Osteoblast (primary cell): ENCODE results near the gene WSB1. TPM values are rescaled to one million over a fixed set of nuclear protein-coding genes. Genes with fewer than 3 reads are reported as not detected.

ENCODE experiments used
- DNase-seq: peaks from one replicate; pipeline ENCODE4 v3.0.0; 2011; ENCODE audit warnings: low spot score, mixed read lengths; ENCODE audit not compliant: insufficient read length; ENCODE audit errors: missing footprints
- H2AFZ ChIP-seq: 2 replicates; pipeline ENCODE4 v1.6.0; 2011; ENCODE audit warnings: mild to moderate bottlenecking, low read length
- H3K27ac ChIP-seq: 2 replicates; pipeline ENCODE4 v1.5.1; 2011; ENCODE audit warnings: mild to moderate bottlenecking, low read depth, low read length, moderate library complexity
- H3K27me3 ChIP-seq: 2 replicates; pipeline ENCODE4 v1.6.0; 2012; ENCODE audit warnings: mild to moderate bottlenecking, control low read depth, inconsistent platforms, low read length, moderate library complexity; ENCODE audit not compliant: insufficient read depth
- H3K36me3 ChIP-seq: 2 replicates; pipeline ENCODE4 v1.5.1; 2011; ENCODE audit warnings: mild to moderate bottlenecking, low read length, control low read depth, moderate library complexity; ENCODE audit not compliant: insufficient read depth
- H3K4me1 ChIP-seq: 2 replicates; pipeline ENCODE4 v1.5.1; 2011; ENCODE audit warnings: mild to moderate bottlenecking, low read length, control low read depth, moderate library complexity; ENCODE audit not compliant: insufficient read depth
- H3K4me2 ChIP-seq: 2 replicates; pipeline ENCODE4 v1.6.0; 2011; ENCODE audit warnings: mild to moderate bottlenecking, low read length; ENCODE audit not compliant: insufficient read depth
- H3K4me3 ChIP-seq: fragments of 200-600 bp; sonication (generic); 3 replicates; pipeline ENCODE4 v1.5.1; 2012; ENCODE audit warnings: mild to moderate bottlenecking, low read length, inconsistent platforms; ENCODE audit not compliant: insufficient read depth
- H3K79me2 ChIP-seq: 2 replicates; pipeline ENCODE4 v1.6.0; 2012; ENCODE audit warnings: mild to moderate bottlenecking, low read length, control low read depth, inconsistent platforms; ENCODE audit not compliant: insufficient read depth
- H3K9me3 ChIP-seq: 2 replicates; pipeline ENCODE4 v1.5.1; 2011; ENCODE audit warnings: low read depth, low read length, control low read depth
- H4K20me1 ChIP-seq: 2 replicates; pipeline ENCODE4 v1.6.0; 2012; ENCODE audit warnings: mild to moderate bottlenecking, low read length, control low read depth; ENCODE audit not compliant: insufficient read depth
- CTCF ChIP-seq: IDR thresholded peaks from 2 replicates; pipeline ENCODE4 v1.5.1; 2011; ENCODE audit warnings: mild to moderate bottlenecking, low read depth, low read length, moderate library complexity; ENCODE audit errors: extremely low read depth
- total RNA-seq: library from RNA; depleted of rRNA; stranded (reverse); fragments of >200 nt; gene quantifications from 2 replicates; pipeline ENCODE4 v1.2.3, GENCODE V29; 2012

The WSB1 gene, protein sequence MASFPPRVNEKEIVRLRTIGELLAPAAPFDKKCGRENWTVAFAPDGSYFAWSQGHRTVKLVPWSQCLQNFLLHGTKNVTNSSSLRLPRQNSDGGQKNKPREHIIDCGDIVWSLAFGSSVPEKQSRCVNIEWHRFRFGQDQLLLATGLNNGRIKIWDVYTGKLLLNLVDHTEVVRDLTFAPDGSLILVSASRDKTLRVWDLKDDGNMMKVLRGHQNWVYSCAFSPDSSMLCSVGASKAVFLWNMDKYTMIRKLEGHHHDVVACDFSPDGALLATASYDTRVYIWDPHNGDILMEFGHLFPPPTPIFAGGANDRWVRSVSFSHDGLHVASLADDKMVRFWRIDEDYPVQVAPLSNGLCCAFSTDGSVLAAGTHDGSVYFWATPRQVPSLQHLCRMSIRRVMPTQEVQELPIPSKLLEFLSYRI
- total RNA-seq: 158 and 177 TPM in 2 replicates

- Histone ChIP-seq H3K4me3 (peak within 1 kb of the TSS; percentile 87), H3K27me3 (no peaks in the 10 kb centered on the region), H3K4me1 (peaks cover 19% of the 10 kb centered on the region), H2AFZ (peak within 1 kb of the TSS; percentile 85), H3K27ac (peak within 1 kb of the TSS; percentile 98), H3K36me3 (no peaks in the 10 kb centered on the region), H4K20me1 (peaks cover 9% of the 10 kb centered on the region), H3K4me2 (peak within 1 kb of the TSS; percentile 85), H3K79me2 (peaks cover 50% of the 10 kb centered on the region), H3K9me3 (no peaks in the 10 kb centered on the region)
- no peak for TF ChIP-seq CTCF
- DNase-seq: peak; percentile 98
These were observed at the start of gene WSB1 for GRCh38 chr17:27293898-27294688. Gene WSB1 (plus strand): TSS chr17:27294114. CDS start chr17:27294396, 282 bp downstream.

DNA sequence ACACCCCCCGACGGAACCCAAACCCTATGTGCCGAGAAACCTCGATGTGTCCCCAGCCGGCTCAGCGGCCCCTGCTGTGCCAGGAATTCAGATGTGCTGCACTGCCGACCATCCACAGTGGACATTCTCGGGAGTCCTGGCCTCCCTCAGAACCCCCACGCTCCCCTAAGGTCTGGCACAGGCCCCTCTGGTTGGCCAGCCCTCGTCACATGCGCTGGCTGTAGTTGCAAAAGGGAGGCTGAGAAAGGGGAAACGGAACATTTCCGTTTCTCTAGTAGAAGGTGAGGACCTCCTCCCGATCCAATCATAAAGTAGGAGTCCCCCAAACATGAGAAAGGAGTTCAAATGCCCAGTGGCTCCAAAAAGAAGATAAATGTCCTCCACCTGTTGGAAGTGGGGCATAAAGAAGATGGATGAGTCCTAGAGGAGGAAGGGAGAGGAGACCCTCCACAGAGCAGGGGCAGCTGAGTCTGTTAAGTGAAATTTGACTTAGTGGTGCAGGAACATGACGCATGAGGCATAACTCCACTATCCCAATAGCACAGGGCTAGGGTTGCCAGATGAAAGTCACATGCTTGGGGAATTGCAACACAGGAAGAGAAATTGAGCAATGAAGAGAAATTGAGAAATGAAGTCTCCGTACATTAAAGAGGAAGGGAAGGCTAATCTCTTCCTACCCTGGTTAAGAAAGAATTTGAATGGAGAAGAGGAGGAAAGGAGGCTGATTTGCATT, 49.3 kb upstream of the WSB1 start:
- peaks cover 4% of the 10 kb centered on the region for H3K27me3 ChIP-seq
- no peaks in the 10 kb centered on the region for H3K36me3 ChIP-seq
- TF ChIP-seq CTCF: no peak
- H3K4me3 ChIP-seq: peak overlapping the region; percentile 66
- H3K9me3 ChIP-seq: no peaks in the 10 kb centered on the region
- peak overlapping the region; percentile 99 for H3K4me2 ChIP-seq
- peak overlapping the region; percentile 92 for H3K27ac ChIP-seq
- no peaks in the 10 kb centered on the region for H3K79me2 ChIP-seq
- peaks cover 32% of the 10 kb centered on the region for H3K4me1 ChIP-seq
- peak; percentile 92 for DNase-seq
- peak overlapping the region; percentile 91 for H2AFZ ChIP-seq
- no peaks in the 10 kb centered on the region for H4K20me1 ChIP-seq

- Histone ChIP-seq H2AFZ (peak overlapping the region; percentile 91), H3K9me3 (no peaks in the 10 kb centered on the region), H4K20me1 (no peaks in the 10 kb centered on the region), H3K4me1 (peaks cover 32% of the 10 kb centered on the region), H3K79me2 (no peaks in the 10 kb centered on the region), H3K36me3 (no peaks in the 10 kb centered on the region), H3K27ac (peak overlapping the region; percentile 92), H3K4me2 (peak overlapping the region; percentile 99), H3K27me3 (peaks cover 4% of the 10 kb centered on the region), H3K4me3 (peak overlapping the region; percentile 66)
- TF ChIP-seq CTCF: peak; percentile 64
- DNase-seq: peak; percentile 92
These were observed 48.7 kb upstream of the WSB1 start for GRCh38 chr17:27245230-27245696.
